H9 (cell line): ENCODE results near the gene C16orf95. TPM values are rescaled to one million over a fixed set of nuclear protein-coding genes. Genes with fewer than 3 reads are reported as not detected.

ENCODE experiments used
- DNase-seq: peaks from one replicate; pipeline ENCODE4 v3.0.0-alpha.2; 2017
- H2AFZ ChIP-seq: one replicate; pipeline ENCODE4 v1.6.1; 2013; ENCODE audit warnings: mild to moderate bottlenecking, low read length, control low read depth, moderate library complexity
- H2AK5ac ChIP-seq: 2 replicates; pipeline ENCODE4 v1.6.1; 2013; ENCODE audit warnings: low read length, control low read depth, mixed read lengths; ENCODE audit not compliant: insufficient read length
- H2BK120ac ChIP-seq: one replicate; pipeline ENCODE4 v1.6.1; 2013; ENCODE audit warnings: low read depth, mild to moderate bottlenecking, low read length, control low read depth, inconsistent platforms; ENCODE audit not compliant: poor library complexity, severe bottlenecking
- H2BK12ac ChIP-seq: 2 replicates; pipeline ENCODE4 v1.6.1; 2013; ENCODE audit warnings: low read length, control low read depth, mixed read lengths, low read depth; ENCODE audit not compliant: insufficient read length
- H2BK15ac ChIP-seq: 2 replicates; pipeline ENCODE4 v1.6.1; 2013; ENCODE audit warnings: low read depth, low read length, control low read depth
- H2BK20ac ChIP-seq: one replicate; pipeline ENCODE4 v1.6.1; 2013; ENCODE audit warnings: low read depth, mild to moderate bottlenecking, low read length, control low read depth, inconsistent platforms; ENCODE audit not compliant: poor library complexity, severe bottlenecking
- H2BK5ac ChIP-seq: 2 replicates; pipeline ENCODE4 v1.6.1; 2013; ENCODE audit warnings: low read length, control low read depth, mixed read lengths; ENCODE audit not compliant: insufficient read length
- H3K14ac ChIP-seq: 2 replicates; pipeline ENCODE4 v1.6.1; 2013; ENCODE audit warnings: low read length, control low read depth; ENCODE audit not compliant: insufficient read depth
- H3K18ac ChIP-seq: 2 replicates; pipeline ENCODE4 v1.6.1; 2013; ENCODE audit warnings: low read depth, mild to moderate bottlenecking, mixed read lengths, low read length, control low read depth; ENCODE audit not compliant: insufficient read length
- H3K23ac ChIP-seq: 2 replicates; pipeline ENCODE4 v1.6.1; 2013; ENCODE audit warnings: low read length, control low read depth, mixed read lengths, low read depth; ENCODE audit not compliant: insufficient read length
- H3K23me2 ChIP-seq: 2 replicates; pipeline ENCODE4 v1.6.1; 2013; ENCODE audit warnings: low read depth, mild to moderate bottlenecking, mixed read lengths, low read length, control low read depth; ENCODE audit not compliant: insufficient read length, poor library complexity, severe bottlenecking
- H3K27ac ChIP-seq: 2 replicates; pipeline ENCODE4 v1.5.1; 2013; ENCODE audit warnings: low read length, control low read depth, mixed read lengths, low read depth; ENCODE audit not compliant: insufficient read length
- H3K27me3 ChIP-seq: 2 replicates; pipeline ENCODE4 v1.6.1; 2013; ENCODE audit warnings: low read length, control low read depth, inconsistent platforms; ENCODE audit not compliant: insufficient read depth
- H3K4ac ChIP-seq: 2 replicates; pipeline ENCODE4 v1.6.1; 2013; ENCODE audit warnings: low read depth, mild to moderate bottlenecking, control low read depth, inconsistent platforms, low read length, moderate library complexity
- H3K4me1 ChIP-seq: 2 replicates; pipeline ENCODE4 v1.6.1; 2013; ENCODE audit warnings: low read length, control low read depth, inconsistent platforms; ENCODE audit not compliant: insufficient read depth
- H3K4me2 ChIP-seq: 2 replicates; pipeline ENCODE4 v1.6.1; 2013; ENCODE audit warnings: low read length, control low read depth, mixed read lengths; ENCODE audit not compliant: insufficient read length, insufficient read depth
- H3K56ac ChIP-seq: 2 replicates; pipeline ENCODE4 v1.6.1; 2013; ENCODE audit warnings: low read depth, mild to moderate bottlenecking, mixed read lengths, low read length, control low read depth; ENCODE audit not compliant: insufficient read length
- H3K79me1 ChIP-seq: 2 replicates; pipeline ENCODE4 v1.6.1; 2013; ENCODE audit warnings: low read depth, mild to moderate bottlenecking, moderate library complexity, low read length, control low read depth, inconsistent platforms; ENCODE audit not compliant: insufficient read depth, poor library complexity, severe bottlenecking
- H3K79me2 ChIP-seq: 2 replicates; pipeline ENCODE4 v1.6.1; 2013; ENCODE audit warnings: low read length, control low read depth, inconsistent platforms; ENCODE audit not compliant: insufficient read depth
- H3K9ac ChIP-seq: 2 replicates; pipeline ENCODE4 v1.6.1; 2013; ENCODE audit warnings: low read length, control low read depth, mixed read lengths; ENCODE audit not compliant: insufficient read length; ENCODE audit errors: extremely low read depth
- H3K9me3 ChIP-seq: one replicate; pipeline ENCODE4 v1.6.1; 2013; ENCODE audit warnings: low read depth, low read length, inconsistent platforms; ENCODE audit not compliant: control insufficient read depth
- H3T11ph ChIP-seq: one replicate; pipeline ENCODE4 v1.6.1; 2013; ENCODE audit warnings: mild to moderate bottlenecking, low read length, control low read depth, inconsistent platforms
- H4K20me1 ChIP-seq: one replicate; pipeline ENCODE4 v1.6.1; 2013; ENCODE audit not compliant: control insufficient read depth, insufficient read length, insufficient read depth
- H4K5ac ChIP-seq: 2 replicates; pipeline ENCODE4 v1.6.1; 2013; ENCODE audit warnings: low read depth, mild to moderate bottlenecking, mixed read lengths, low read length, control low read depth; ENCODE audit not compliant: insufficient read length
- H4K8ac ChIP-seq: replicated peaks from 2 replicates; pipeline ENCODE4 v1.6.1; 2013; ENCODE audit warnings: low read length, control low read depth, mixed read lengths, low read depth; ENCODE audit not compliant: insufficient read length
- H4K91ac ChIP-seq: 2 replicates; pipeline ENCODE4 v1.6.1; 2013; ENCODE audit warnings: low read depth, mild to moderate bottlenecking, moderate library complexity, mixed read lengths, low read length, control low read depth; ENCODE audit not compliant: insufficient read length
- H3K27ac Mint-ChIP-seq, 3 experiments: 2 replicates in 2 of 3; 3 replicates in 1 of 3; pipeline ENCODE4 v1.8.0; 2020 to 2021; ENCODE audit warnings: mixed read lengths in 3 of 3, mild to moderate bottlenecking in 1 of 3, moderate library complexity in 1 of 3
- H3K27me3 Mint-ChIP-seq: 2 replicates; pipeline ENCODE4 v1.8.0; 2021; ENCODE audit warnings: low read depth, mild to moderate bottlenecking, moderate library complexity, mixed read lengths
- H3K36me3 Mint-ChIP-seq, 3 experiments: 2 replicates in 2 of 3; 3 replicates in 1 of 3; pipeline ENCODE4 v1.8.0; 2020 to 2021; ENCODE audit warnings: low read depth in 3 of 3, mixed read lengths in 3 of 3; ENCODE audit not compliant: insufficient read depth in 1 of 3
- H3K4me1 Mint-ChIP-seq, 2 experiments: 2 replicates each; pipeline ENCODE4 v1.8.0; 2020; ENCODE audit warnings: mixed read lengths in 2 of 2
- H3K4me3 Mint-ChIP-seq, 2 experiments: 2 replicates in 1 of 2; 3 replicates in 1 of 2; pipeline ENCODE4 v1.8.0; 2020 to 2021; ENCODE audit warnings: mild to moderate bottlenecking in 2 of 2, mixed read lengths in 2 of 2, moderate library complexity in 1 of 2
- H3K9me3 Mint-ChIP-seq, 2 experiments: 2 replicates in 1 of 2; 3 replicates in 1 of 2; pipeline ENCODE4 v1.8.0; 2020; ENCODE audit warnings: mild to moderate bottlenecking in 2 of 2, mixed read lengths in 2 of 2, moderate library complexity in 1 of 2
- CTCF ChIP-seq: fragments of 200-600 bp; sonication (generic); conservative IDR thresholded peaks from 3 replicates; pipeline ENCODE4 v1.8.0; 2021; ENCODE audit warnings: antibody characterized with exemption, mild to moderate bottlenecking
- WGBS: extraction: QIAGEN DNeasy Blood & Tissue Kit; methylation state at CpG from one replicate; pipeline ENCODE4 v1.1.7; 2013; ENCODE audit warnings: missing lambda C conversion rate, low lambda C conversion rate, mixed read lengths; ENCODE audit not compliant: insufficient read length; ENCODE audit errors: extremely low coverage; 5-methylcytosine and 5-hydroxymethylcytosine counted together
- total RNA-seq: library from RNA; stranded (reverse); gene quantifications from 2 replicates; pipeline ENCODE4 v1.2.1, GENCODE V29; 2021

The C16orf95 gene
- total RNA-seq, 1 experiment from 2014 or later: 5.6 TPM

GRCh38 chr16:87333581-87334331 is 16.6 kb upstream of the C16orf95 start:
- no peak overlapping the region for H4K5ac ChIP-seq
- no peak overlapping the region for H2BK120ac ChIP-seq
- H4K20me1 ChIP-seq: no peaks in the 10 kb centered on the region
- no peak overlapping the region for H3K14ac ChIP-seq
- no CpG with 5 or more reads among the region's 41 CpGs for WGBS
- no peak overlapping the region for H2AFZ ChIP-seq
- H3K79me1 ChIP-seq: no peaks in the 10 kb centered on the region
- no peak overlapping the region for H3K27ac Mint-ChIP-seq
- no peak overlapping the region for H3K56ac ChIP-seq
- TF ChIP-seq CTCF: no peak
- no peak overlapping the region for H2BK20ac ChIP-seq
- no peak overlapping the region for H3K9ac ChIP-seq
- no peak overlapping the region for H2BK5ac ChIP-seq
- H3K9me3 ChIP-seq: no peaks in the 10 kb centered on the region
- no peak for DNase-seq
- H3K27me3 ChIP-seq: no peaks in the 10 kb centered on the region
- H2BK15ac ChIP-seq: no peak overlapping the region
- no peak overlapping the region for H4K8ac ChIP-seq
- H3K79me2 ChIP-seq: no peaks in the 10 kb centered on the region
- H3K27me3 Mint-ChIP-seq: no peaks in the 10 kb centered on the region; the same call in 1 of the 2 replicates
- H2BK12ac ChIP-seq: no peak overlapping the region
- no peaks in the 10 kb centered on the region for H3K9me3 Mint-ChIP-seq
- H3K23me2 ChIP-seq: no peaks in the 10 kb centered on the region
- no peak overlapping the region for H3K23ac ChIP-seq
- H3K27ac ChIP-seq: no peak overlapping the region
- no peak overlapping the region for H4K91ac ChIP-seq
- H2AK5ac ChIP-seq: no peak overlapping the region
- no peak overlapping the region for H3K4ac ChIP-seq
- no peak overlapping the region for H3K4me3 Mint-ChIP-seq
- H3K36me3 Mint-ChIP-seq: peaks cover 10 to 33% (median 28%) of the 10 kb centered on the region in 3 experiments; a peak in 6 of 7 replicates
- H3K4me2 ChIP-seq: no peak overlapping the region
- H3K18ac ChIP-seq: no peak overlapping the region
- H3K4me1 ChIP-seq: no peaks in the 10 kb centered on the region
- H3K4me1 Mint-ChIP-seq: 0 out of 4 replicates have a peak, but pooled peaks cover 0 to 3% of the 10 kb centered on the region in 2 experiments
- no peak overlapping the region for H3T11ph ChIP-seq
